ENCODE measurements around the gene MRNIP. TPM values are rescaled to one million over a fixed set of nuclear protein-coding genes. Genes with fewer than 3 reads are reported as not detected.
A peak's percentile ranks its signal among the peaks of the same experiment; 100 is the strongest.

MRNIP gene
- total RNA-seq, 1 donor = 11.0 TPM

- H3K4me3 ChIP-seq (ENCODE audit: low read depth, low read length) = peak overlapping the region; percentile 9
- DNase-seq (ENCODE audit: low read depth) = no peak
- TF ChIP-seq CTCF (IDR thresholded peaks at IDR 0.05; ENCODE audit: insufficient read depth, low read length) = no peak
Observed at GRCh38 chr5:179827680-179828079, 30.9 kb downstream of the MRNIP start.

DNA sequence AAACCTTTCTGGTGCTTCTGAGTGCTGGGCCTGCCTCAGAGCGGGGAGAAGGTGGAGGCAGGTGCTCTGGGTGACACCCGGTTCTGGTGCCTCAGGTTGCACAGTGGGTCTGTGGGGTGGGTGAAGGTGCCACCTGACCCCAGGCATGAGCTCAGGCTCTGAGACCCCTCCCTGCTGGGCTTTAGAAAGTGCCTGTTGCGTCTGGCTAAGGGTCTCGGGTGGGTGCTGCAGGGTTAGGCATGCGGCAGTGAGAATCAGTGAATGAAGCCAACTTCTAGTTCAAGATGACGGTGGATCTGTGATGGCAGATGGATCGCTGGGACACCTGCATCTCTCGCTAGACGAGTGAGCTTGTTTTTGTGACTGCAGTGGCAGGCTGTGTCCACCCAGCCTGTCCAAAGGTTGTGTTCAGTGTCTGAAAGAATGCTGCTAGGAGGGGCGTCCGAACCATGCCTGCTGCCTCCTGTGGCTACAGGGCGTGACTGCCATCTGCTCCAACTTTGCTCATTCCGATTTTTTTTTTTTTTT is 32.9 kb downstream of the MRNIP start:
- no peak for TF ChIP-seq CTCF (IDR thresholded peaks at IDR 0.05; ENCODE audit: insufficient read depth, low read length)
- peak; percentile 36 for DNase-seq (ENCODE audit: low read depth)
- H3K4me3 ChIP-seq (ENCODE audit: low read depth, low read length) = peak overlapping the region; percentile 95

GRCh38 chr5:179824745-179825112 is 33.9 kb downstream of the MRNIP start:
- no peak for TF ChIP-seq CTCF (IDR thresholded peaks at IDR 0.05; ENCODE audit: insufficient read depth, low read length)
- no peak for DNase-seq (ENCODE audit: low read depth)
- peak overlapping the region; percentile 95 for H3K4me3 ChIP-seq (ENCODE audit: low read depth, low read length)

DNA sequence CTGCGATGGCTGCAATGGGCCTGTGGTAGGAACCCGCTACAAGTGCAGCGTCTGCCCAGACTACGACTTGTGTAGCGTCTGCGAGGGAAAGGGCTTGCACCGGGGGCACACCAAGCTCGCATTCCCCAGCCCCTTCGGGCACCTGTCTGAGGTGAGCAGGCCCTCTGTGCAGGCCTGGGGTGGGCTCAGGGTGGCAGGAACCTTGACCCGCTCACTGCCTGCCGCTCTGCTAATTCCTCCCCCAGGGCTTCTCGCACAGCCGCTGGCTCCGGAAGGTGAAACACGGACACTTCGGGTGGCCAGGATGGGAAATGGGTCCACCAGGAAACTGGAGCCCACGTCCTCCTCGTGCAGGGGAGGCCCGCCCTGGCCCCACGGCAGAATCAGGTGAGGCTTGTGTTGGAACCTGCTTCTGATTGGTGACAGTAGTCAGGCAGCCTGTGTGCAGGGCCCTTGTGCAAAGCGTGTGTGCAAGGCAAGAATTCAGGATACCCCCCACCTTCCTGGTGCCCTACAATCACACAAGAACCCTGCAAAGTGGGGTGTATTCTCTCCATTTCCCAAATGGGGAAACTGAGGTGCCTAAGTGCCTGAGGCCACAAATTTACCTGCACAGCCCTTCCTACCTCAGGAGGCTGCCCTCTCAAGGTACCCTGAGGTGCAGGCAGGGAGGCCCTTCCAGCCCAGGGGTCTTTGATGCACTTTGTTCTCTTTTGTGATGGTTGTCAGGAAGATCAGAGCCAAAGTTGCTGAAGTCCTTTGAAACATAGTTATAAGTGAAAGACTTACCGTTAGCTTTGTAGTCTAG is 34.5 kb downstream of the MRNIP start:
- peak; percentile 7 for DNase-seq (ENCODE audit: low read depth)
- H3K4me3 ChIP-seq (ENCODE audit: low read depth, low read length) = peak overlapping the region; percentile 95
- no peak for TF ChIP-seq CTCF (IDR thresholded peaks at IDR 0.05; ENCODE audit: insufficient read depth, low read length)

- no peak for TF ChIP-seq CTCF (IDR thresholded peaks at IDR 0.05; ENCODE audit: insufficient read depth, low read length)
- H3K4me3 ChIP-seq (ENCODE audit: low read depth, low read length) = peak overlapping the region; percentile 95
- DNase-seq (ENCODE audit: low read depth) = no peak
Observed at GRCh38 chr5:179822444-179822990, 36.1 kb downstream of the MRNIP start.

GRCh38 chr5:179822059-179822432 is 36.6 kb downstream of the MRNIP start:
- H3K4me3 ChIP-seq (ENCODE audit: low read depth, low read length) = peak overlapping the region; percentile 95
- TF ChIP-seq CTCF (IDR thresholded peaks at IDR 0.05; ENCODE audit: insufficient read depth, low read length) = no peak
- no peak for DNase-seq (ENCODE audit: low read depth)
